ELF-1 (cell line): ENCODE measurements around the gene CDCA4.
"Not testable (repeated sequence)": the region's sequence is repeated elsewhere in the genome, so short reads cannot be mapped to it uniquely, and the experiment has no call there.

ENCODE experiments used
- DNase-seq: peaks from one replicate; pipeline ENCODE4 v3.0.0-alpha.2; 2016; ENCODE audit warnings: low read depth, low spot score

The CDCA4 gene

DNA sequence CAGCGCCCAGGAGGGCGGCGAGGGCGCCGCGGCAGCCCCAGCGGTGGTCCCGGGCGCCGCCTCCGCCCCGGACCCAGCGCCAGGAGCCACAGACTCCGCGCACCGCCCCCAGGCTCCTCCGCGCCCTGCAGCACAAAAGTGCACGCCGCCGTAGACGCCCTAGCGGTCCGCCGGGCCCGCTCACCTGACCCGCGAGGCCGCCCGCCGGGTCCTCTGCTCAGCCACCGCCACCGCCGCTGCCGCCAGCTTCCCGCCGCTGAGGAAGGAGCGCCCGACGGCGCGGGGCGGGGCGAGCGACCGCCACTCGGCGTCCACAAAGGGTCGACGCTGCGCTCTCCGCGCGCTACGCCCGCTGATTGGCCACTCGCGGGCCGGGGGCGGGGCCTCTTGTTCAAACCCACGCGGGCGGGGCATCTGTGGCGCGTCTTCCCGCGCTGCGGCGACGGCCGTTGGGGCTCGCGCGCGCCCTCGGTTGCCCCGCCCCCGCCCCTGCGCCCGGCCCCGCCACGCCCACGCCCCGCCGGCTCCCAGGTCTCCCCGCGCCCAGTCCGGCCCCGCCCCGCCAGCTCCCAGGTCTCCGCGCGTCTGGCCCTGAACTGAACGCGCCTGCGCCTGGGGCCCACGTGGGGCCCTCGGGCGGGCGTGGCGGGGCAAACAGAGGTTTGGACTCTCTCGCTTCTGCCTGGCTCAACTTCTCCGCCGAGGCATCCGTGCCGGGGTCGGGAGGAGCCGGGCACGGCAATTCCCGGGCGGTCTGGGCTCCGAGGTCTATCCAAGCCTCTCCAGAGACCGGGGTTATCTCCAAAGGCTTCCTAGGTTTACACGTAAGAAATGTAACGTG is at the start of gene CDCA4:
Gene CDCA4 (minus strand): TSS at position 269 of the 841 bp plus-strand sequence. CDS start 9,154 bp downstream, outside the sequence.
- peak; percentile 96 for DNase-seq

DNA sequence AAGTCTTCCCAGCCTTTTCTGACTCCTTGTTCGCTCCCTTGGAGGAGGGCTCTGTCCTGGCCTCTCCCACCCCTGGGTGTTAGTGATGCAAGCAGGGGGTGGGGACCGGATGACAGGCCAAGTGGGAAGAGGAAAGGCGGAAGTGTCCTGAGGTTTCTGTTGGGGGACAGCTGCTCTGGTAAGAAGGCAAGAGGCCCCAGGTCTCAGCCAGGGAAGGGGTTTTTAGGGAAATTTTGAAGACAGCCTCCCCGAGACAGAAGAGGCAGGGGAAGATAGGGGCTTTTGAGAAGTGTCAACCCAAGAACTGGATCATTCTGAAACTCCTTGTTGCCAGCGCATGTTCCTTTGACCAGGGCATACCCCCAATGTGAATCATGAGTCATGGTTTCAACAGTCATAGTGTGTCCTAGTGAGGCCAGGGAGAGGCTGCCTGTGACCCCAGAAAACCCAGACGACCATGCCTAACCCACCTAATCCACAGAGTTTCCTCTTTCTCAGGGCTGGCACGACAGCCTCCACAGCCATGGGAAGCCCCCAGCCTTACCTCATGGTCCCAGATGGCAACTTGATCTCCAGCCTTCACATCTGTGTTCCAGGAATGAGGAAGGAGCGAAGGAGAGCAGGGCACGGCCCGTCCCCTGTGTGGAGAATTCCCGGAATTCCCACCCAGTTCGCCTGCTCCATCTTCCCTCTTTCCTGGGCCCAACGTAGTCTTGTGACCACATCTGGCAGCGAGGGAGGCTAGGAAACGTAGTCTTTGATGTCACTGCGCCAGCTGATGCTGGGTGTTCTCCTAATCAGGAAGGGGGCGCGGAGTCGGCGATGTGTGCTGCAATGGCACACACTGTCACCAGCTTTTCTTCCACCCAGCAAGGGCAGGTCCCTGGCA is 49.2 kb upstream of the CDCA4 start:
- DNase-seq = peak; percentile 22

DNA sequence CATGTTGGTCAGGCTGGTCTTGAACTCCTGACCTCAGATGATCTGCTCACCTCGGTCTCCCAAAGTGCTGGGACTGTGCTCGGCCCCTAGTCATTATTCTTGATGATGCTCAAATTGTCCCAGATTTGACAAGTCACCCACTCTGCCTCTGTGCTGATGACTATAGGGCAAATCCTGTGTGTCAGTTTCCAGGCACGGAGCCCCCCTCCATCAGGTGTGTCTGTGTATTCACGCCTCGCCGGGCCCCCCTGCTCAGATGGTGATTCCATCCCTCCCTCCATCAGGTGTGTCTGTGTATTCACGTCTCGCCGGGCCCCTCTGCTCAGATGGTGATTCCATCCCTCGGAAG is 48.6 kb upstream of the CDCA4 start:
- DNase-seq = no peak

DNA sequence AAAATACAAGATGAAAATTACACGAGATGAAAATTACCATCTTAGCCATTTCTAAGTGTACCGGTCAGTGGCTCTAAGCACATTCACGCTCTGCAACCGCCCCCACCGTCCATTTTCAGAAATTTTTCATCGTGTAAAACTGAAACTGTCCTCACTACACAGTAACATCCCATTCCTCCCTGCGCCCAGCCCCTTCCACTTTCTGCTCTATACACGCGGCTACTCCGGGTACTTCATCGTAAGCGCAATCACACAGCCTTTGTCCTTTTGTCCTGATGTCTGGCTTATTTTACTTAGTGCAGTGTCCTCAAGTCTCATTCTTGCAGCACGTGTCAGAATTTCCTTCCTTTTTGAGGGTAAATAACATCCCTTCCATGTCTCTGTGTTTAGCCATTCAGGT is 47.9 kb upstream of the CDCA4 start:
- no peak for DNase-seq

DNA sequence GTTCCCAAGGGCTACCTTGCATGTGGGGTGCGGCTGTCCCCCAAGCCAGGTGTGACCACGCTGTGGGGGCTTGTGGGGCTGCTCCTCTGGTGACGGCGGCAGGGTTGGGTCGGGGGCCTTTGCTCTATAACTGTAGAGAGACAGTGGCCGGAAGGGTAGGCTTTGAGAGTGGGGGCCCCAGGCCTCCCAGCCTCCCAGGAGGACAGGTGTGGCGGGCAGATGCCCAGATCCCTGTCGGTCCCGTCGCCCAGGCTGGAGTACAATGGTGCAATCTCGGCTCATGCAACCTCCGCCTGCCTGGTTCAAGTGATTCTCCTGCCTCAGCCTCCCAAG is 47.1 kb upstream of the CDCA4 start:
- DNase-seq = no peak

DNA sequence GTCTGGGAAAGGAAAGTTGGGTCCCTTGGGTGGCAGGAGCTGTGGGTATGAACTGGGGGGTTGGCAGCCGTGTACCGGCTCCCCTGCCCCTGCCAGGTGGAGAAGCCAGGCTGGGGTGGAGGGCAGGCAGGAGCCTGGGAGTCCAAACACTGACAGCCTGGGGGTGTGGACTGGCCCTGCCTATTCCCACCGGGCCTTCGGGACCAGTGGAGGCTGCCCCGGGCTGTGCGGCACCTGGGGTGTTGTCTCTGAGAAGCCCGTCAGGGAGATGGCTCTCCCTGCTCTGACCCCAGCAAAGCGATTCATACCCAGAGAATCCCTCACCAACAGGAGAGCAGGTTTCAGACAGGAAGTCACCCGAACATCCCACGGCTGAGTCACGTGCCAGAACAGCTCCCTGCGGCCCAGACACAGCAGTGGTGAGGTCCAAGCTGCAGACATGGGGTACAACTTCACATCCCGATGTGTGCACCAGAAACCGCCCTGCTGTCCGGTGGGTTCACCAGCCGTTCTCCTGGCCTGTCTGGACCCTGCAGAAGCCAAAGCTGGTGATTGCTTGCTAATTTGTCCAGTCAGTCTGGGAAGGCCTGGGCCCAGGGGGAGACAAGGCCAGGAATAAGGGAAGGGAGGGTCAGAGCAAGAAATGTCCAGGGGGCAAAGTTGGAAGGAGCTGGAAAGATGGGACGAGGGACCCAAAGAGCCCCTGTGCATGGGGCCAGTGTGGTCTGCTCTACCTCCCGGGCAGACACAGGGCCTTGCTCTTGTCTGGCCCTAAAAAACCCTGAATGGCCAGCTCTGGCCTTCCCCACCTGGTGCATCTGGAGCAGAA is 46.5 kb upstream of the CDCA4 start:
- DNase-seq = no peak

DNA sequence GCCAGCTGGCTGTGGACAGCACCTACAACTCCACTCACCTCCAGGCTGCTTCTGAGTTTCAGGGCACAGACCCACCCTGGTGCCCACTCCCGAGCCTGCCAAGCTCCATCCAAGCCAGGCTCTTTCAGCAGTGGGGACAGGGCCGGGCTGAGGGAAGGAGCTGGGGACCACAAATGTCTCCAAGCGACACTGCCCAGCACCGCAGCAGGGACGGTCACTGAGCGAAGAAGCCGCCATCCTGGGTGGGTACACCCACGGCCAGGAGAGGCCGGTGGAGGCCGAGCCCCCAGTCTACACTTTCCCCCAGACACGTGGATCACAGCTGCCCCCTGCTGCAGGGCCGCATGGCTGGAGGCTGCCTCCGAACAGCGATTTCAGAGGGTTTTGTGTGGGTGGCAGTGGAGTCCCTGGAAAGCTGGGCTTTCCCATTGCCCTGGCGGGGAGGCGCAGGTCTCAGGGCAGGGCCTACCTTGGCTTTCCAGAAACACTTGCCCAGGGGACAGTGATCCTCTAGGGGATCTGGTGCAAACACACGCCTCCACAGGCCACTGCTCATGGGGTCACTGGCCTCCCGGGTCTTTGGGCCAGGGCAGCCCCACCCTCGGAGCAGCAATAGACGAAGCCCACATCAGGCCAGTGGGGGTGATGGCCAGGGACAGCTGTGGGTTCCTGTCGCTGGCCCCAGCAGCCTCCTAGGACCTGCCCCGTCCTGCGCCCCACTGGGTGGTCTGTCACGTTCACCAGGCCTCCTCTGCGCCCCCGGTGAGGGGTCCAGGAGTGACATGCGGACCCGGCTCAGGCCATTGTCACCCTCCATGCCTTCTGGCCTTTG is 45.6 kb upstream of the CDCA4 start:
- no peak for DNase-seq

DNA sequence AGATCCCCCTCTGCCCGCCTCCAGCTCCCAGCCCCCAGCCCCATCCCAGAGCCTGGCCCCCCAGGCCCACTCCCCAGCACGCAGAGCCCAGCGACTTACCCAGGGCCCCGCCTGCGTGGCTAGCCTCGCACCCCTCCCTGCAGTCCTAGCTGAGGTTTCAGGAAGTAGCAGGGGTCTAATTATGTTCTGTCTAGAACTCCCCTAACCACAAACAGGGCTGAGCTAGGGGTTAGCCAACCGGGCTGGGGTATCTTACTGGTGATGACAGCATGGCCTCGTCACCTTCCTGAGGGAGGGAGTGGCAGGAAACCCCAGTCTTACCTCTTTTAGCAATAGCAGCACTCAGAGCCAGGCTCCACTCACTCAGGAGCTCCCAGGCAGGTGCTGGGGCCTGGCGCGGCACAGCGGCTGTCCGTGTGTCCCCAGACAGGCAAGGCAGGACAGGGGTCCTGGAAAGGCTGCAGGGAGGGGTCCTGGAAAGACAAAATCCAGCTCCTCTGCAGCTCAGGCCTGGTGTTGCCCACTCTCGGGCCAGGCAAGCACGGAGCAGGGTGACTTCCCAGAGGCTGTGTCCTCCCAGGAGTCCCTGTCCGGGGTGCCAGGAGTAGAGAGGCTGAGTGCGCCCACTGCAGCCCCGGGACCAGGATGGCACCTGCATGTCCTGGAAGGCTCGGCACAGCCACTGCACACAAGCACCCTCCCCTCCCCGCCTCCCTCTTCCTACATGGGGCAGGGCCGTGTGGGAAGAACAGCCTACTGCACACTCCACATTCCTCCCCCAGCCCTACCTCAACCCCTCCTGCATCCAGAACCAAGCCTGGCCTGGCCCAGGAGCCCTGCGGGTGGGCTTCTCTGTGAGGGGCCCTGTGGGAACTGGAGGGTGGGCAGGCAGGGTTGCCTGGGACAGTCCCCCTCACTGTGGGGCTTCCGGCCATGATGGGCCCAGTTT is 44.7 kb upstream of the CDCA4 start, which contains the start of gene GPR132:
Gene GPR132 (minus strand): TSS at position 151 of the 949 bp plus-strand sequence. CDS start 10,010 bp downstream, outside the sequence.
- no peak for DNase-seq

DNA sequence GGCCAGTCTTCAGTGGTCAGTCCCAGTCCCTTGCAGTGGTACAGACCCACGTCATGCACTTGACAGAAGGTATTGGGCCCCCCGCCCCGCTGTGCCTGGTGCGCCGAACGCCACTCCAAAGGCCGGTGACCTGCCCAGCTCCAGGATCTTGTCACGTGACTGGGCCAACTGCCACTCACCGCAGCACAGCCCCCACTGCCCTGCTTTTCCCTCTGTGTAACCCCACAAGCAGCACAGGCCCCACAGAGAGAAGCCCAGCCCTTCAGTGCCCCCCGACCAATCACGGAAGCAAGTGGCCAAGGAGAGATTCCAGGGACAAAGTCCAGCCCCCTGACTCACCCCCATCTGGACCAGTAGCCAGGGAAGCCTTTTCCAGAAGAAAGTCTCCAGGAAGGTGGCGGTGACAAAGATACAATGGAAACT is 43.8 kb upstream of the CDCA4 start:
- no peak for DNase-seq

DNA sequence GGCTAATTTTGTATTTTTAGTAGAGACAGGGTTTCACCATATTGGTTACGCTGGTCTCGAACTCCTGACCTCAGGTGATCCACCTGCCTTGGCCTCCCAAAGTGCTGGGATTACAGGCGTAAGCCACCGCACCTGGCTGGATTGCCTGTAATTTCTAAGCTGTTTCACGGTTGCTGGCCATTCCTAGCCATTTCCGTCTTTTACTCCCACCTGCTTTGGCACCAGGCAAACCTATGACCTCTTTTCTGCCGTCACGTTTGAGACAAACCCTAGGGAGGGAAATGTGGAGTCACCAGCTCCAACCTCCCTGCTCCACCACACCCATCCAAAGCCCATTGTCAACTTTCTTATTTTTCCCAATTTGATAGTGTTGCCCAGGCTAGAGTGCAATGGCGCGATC is 43.1 kb upstream of the CDCA4 start:
- no peak for DNase-seq

DNA sequence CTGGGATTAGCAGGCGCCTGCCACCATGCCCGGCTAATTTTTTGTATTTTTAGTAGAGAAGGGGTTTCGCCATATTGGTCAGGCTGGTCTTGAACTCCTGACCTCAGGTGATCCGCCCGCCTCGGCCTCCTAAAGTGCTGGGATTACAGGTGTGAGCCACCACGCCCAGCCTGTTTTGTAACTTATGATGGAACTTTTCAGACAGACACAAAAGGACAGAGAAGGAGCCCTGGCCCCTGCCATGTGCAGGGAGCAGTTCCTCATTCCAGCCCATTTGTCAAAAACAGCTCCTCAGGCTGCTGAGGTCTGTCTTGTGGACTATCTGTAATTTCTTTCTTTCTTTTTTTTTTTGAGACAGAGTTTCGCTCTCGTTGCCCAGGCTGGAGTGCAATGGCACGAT is 42.6 kb upstream of the CDCA4 start:
- DNase-seq = not testable (repeated sequence)

DNA sequence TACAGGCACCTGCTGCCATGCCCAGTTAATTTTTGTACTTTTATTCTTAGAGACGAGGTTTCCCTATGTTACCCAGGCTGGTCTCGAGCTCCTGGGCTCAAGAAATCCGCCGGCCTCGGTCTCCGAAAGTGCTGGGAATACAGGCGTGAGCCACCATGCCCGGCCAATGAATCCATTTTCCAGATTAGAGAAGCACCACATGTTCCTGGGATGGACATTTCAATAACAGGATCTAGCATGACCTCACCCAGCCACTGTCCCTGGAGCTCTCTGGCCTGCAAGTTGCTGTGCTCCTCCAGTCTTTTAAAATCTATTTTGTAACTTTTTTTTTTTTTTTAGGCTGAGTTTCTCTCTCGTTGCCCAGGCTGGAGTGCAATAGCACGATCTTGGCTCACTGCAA is 42.2 kb upstream of the CDCA4 start:
- no peak for DNase-seq

DNA sequence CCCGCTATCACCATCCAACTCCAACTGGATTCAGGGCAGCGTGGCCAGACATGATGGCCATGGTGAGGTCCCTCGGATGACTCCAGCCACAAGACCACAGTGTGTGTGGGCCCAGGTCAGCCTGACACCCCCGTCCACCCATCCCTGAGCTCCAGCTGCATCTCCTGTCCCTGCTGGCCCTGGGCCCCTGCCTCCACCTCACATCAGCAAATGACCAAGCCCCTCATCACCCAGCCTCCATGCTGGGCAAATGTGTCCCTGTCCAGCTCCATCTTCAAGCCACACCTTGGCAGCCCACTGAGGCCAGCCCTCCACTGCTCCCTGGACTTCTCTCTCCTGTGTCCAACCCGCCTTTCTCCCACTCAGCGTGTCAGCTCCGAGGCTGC is 41.2 kb upstream of the CDCA4 start:
- no peak for DNase-seq

DNA sequence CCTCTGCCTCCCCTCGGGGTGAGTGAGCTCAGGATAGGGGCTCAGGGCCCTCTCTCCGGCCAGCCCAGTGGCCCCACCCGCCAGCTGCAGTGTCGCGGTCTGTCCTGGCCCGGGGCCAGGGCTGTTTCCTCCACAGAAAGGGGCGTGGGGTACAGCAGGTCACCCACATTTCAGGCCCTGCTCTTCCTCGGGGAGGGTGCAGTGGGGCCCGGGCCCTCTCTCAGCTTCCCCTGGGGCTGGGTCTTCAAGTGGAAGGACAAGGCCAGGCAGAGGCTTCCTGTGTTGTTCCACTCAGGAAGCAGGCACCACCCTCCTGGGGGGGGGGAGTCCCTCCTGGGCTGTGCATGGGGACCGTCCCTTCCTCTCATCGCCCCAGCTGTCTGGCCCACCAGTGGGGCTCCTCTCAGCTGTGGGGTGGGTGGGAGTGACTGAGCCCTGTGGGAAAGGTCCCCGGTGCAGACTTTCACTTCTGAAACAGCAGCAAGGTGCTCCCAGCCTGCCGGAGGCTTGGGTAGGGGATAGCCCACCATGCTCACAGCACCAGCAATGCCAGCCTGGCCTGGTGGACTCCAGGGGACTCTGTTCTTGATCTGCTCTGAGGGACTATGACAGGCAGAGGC is 40.7 kb upstream of the CDCA4 start:
- DNase-seq = no peak

DNA sequence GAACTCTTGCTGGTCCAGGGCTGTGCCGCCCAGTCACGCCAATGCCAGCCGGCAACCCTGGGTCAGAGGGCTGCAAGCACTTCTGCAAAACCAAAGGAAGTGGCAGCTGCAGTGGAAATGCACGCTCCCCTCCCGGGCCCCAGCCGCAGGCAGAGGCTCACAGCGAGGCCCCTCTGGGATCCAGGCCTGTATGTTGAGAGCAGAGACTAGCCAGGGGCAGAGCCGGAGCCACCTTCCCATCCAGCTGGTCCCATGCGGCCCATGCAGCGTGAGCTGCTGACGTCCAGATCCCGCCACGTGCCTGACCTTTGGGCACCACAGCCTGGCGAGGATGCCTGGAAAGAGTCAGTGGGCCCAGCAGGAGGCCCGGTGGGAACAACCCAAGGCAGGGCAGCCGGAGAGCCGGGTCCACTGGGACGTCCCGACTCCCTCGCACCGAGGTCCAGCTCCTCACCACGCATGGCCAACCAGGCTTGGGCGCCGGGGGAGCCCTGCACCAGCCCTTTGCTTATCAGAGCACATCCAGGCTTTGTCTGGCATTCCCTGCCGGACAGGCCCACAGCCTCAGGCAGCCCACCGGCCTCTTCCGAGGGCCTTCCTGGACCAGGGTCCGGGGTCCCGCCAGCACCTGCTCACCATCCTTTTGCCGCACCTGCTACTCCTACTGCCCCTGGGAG is 40.0 kb upstream of the CDCA4 start:
- DNase-seq = no peak

DNA sequence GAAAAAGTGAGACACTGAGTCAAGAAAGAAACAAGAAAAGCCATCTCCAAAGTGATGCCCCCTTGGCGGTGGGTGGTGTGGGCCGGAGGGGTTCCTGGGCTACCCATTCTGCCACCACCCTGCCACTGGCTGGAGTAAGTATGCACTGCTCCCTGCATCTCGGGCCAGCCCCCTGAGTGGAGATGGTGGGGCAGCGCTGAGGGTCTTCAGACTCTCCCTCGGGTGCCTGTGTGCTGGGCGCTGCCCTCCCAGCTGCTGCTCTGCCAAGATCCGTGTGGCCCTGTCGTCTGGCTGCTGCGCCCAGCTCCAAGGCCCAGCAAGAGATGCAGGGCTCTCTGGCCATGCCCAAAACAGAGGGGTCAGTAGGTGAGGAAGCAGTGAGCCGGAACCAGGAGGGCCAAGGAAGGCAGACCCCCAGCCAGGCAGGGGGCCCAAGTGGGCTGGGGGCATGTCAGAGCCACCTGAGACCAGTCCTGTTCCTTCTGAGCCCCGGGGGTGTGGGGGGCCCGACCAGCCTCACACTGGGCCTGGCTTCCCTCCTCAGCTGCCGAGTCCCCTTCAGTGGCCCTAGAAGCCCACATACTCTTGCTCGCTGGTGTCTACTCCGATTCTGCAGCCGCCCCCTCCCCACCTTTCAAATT is 39.2 kb upstream of the CDCA4 start:
- no peak for DNase-seq

DNA sequence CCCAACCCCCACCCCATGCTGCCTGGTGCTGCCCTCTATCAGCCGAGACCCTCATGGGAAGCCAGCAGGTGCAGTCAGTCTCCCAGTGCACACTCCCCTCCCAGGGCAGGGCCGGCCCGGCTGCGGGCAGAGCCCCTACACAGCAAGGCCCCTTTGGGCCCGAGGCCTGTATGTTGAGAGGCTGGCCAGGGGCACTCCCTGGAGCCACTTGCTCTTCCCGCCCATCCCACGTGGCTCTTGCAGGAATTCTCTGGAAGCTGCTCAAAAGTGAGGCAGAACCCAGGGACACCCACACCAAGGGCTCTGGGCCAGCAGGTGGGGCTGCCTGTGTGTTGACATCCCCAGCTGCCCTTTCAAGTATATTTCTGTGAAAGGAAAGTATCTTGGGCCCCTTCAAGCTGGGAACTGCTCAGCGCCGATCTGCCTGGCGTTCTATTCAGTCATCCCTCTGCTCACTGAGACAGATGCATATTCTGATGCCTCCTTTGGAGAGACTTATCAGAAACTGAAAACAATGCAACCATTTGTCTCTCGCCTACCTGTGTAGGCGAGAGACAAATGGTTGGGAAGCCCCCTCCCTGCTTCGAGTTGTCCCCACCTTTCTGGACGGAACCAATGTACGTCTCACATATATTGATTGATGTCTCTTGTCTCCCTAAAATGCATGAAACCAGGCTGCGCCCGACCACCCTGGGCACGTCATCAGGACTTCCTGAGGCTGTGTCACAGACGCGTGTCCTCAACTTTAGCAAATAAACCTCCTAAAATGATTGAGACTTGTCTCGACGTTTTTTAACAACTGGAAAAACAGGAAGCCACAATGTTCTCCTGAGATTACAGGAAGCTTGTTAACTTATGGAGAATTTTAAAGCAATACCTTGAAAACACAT is 38.4 kb upstream of the CDCA4 start:
- DNase-seq = peak; percentile 53
